ENCODE measurements around the gene SRPK2.
"Not testable (repeated sequence)": the region's sequence is repeated elsewhere in the genome, so short reads cannot be mapped to it uniquely, and the experiment has no call there.

SRPK2 gene

GRCh38 chr7:105388356-105389087, at the start of gene SRPK2:
Gene SRPK2, minus strand, starts transcription at chr7:105388921.
- DNase-seq = peak; percentile 60

DNA sequence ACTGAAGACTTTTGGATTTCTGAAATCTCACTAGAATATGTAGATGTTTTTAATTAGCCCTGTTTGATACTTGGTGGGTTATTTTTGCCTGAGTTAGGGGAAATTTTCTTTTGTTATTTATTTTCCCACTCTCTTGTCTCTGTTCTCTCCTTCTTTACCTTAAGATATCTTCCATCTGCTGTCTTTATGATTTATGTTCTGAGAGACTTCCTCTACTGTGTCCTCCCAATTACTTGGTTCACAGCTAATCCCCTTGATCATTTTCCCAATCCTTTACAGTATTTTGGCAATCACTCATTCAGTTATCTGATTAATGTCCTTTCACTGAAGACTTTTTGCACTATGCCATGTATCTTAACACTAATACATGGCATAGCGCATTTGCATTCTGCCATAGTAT, 49.5 kb upstream of the SRPK2 start:
- no peak for DNase-seq

DNA sequence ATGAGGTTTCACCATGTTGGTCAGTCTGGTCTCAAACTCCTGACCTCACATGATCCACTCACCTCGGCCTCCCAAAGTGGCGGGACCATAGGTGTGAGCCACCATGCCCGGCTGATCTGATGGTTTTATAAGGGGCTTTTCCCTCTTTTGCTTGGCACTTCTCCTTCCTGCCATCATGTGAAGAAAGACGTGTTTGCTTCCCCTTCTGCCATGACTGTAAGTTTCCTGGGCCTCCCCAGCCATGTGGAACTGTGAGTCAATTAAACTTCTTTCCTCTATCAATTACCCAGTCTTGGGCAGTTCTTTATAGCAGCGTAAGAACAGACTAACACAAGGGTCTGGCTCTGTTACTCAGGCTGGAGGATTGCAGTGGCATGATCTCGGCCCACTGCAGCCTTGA, 48.6 kb upstream of the SRPK2 start:
- not testable (repeated sequence) for DNase-seq

GRCh38 chr7:105429746-105430612, 41.3 kb upstream of the SRPK2 start:
- DNase-seq = peak; percentile 9

DNA sequence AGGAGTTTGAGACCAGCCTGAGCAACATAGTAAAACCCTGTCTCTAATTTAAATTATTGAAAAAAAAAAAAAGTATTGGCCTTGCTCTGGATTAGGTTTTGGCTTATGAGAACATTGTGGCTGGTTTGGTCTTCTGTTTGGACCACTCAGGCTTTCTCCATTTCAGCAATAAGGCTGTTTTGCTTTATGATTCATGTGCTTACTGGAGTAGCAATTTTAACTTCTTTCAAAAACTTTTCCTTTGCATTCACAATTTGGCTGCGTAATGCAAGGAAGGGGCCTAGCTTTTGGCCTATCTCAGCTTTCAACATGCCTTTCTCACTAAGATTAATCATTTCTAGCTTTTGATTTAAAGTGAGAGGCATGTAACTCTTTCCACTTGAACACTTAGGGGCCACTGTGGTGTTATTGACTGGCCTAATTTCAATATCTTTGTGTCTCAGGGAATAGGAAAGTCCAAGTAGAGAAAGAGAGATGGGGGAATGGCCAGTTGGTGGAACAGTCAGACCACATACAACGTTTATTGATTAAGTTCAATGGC, 38.0 kb upstream of the SRPK2 start:
- DNase-seq = no peak

DNA sequence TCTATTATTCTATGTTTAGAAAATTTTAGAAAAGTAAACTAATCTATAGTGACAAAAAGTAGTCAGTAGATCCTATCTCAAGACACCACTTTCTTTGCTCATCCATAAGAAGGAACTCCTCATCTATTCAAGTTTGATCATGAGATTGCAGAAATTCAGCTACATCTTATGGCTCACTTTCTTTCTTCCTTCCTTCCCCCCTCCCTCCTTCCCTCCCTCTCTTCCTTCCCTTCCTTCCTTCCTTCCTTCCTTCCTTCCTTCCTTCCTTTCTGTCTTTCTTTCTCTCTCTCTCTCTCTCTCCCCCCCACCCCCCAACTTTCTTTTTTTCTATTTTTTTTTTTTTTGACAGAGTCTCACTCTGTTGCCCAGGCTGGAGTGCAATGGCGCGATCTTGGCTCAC, 35.3 kb upstream of the SRPK2 start:
- DNase-seq = no peak

DNA sequence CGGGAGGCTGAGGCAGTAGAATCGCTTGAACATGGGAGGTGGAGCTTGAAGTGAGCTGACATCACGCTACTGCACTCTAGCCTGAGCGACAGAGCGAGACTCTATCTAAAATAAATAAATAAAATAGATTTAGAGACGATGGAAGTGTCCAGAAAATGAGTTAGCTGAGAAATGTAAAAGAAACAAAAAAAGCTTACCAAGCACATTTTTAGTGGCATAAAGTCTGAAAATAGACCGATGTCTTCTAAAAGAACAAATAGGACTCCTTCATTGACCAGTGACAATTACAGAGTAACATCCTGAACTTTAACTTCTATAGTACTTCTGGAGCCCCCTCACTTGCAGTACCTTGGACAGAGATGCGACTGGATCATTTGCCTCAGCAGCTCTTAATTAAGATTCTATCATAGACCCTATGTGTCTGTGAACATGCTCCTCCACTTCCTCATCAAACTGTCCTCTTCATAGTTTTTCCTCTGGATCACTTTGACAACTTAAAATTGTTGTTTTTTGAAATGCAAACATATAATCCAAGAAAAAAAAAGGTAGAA, 25.2 kb upstream of the SRPK2 start:
- no peak for DNase-seq

DNA sequence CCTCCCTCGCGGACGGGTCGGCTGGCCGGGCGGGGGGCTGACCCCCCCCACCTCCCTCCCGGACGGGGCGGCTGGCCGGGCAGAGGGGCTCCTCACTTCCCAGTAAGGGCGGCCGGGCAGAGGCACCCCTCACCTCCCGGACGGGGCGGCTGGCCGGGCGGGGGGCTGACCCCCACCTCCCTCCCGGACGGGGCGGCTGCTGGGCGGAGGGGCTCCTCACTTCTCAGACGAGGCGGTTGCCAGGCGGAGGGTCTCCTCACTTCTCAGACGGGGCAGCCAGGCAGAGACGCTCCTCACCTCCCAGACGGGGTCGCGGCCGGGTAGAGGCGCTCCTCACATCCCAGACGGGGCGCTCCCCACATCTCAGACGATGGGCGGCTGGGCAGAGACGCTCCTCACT, 22.1 kb upstream of the SRPK2 start:
- not testable (repeated sequence) for DNase-seq

GRCh38 chr7:105409775-105410174, 21.1 kb upstream of the SRPK2 start:
- not testable (repeated sequence) for DNase-seq

DNA sequence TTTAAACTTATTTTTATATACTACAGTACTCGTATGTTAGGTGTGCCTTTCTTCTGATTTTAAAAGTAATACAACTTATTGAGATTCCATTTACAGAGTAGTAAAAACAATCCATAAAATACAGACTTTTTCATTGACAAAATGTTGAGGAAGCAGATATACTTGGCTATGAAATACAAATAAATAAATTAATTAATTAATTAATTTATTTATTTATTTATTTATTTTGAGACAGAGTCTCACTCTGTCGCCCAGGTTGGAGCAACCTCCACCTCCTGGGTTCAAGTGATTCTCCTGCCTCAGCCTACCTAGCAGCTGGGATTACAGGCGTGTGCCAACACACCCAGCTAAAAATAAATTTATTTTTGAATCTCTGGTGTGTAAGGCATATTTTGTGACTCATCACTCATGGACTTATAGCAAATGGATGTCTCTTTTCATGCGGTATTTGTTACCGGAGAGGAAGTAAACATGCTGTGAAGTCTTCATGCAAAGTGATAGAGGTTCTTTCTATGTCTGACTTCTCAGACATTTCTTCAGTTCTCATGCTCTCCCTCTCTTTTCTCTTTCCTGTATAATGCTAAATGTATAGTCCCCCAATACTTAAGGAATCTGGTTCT, 20.2 kb upstream of the SRPK2 start:
- no peak for DNase-seq

DNA sequence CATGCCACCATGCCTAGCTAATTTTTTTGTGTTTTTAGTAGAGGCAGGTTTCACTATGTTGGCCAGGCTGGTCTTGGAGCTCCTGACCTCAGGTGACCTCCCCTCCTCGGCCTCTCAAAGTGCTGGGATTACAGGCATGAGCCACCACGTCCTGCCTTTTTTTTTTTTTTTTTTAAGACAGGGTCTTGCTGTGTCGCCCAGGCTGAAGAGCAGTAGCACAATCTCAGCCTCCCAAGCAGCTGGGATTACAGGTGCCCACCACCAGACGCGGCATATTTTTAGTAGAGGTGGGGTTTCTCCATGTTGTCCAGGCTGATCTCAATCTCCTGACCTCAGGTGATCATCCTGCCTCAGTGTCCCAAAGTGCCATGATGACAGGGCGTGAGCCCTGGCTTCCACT, 14.4 kb upstream of the SRPK2 start:
- no peak for DNase-seq

- DNase-seq = no peak
Measured at GRCh38 chr7:105402221-105403095, 13.7 kb upstream of the SRPK2 start.

GRCh38 chr7:105399043-105399725, 10.5 kb upstream of the SRPK2 start:
- no peak for DNase-seq

- DNase-seq = no peak
Measured at GRCh38 chr7:105396566-105396965, 7.8 kb upstream of the SRPK2 start.

GRCh38 chr7:105391429-105391828, 2.7 kb upstream of the SRPK2 start:
- DNase-seq = no peak

GRCh38 chr7:105389889-105390288, 1.2 kb upstream of the SRPK2 start:
- no peak for DNase-seq

DNA sequence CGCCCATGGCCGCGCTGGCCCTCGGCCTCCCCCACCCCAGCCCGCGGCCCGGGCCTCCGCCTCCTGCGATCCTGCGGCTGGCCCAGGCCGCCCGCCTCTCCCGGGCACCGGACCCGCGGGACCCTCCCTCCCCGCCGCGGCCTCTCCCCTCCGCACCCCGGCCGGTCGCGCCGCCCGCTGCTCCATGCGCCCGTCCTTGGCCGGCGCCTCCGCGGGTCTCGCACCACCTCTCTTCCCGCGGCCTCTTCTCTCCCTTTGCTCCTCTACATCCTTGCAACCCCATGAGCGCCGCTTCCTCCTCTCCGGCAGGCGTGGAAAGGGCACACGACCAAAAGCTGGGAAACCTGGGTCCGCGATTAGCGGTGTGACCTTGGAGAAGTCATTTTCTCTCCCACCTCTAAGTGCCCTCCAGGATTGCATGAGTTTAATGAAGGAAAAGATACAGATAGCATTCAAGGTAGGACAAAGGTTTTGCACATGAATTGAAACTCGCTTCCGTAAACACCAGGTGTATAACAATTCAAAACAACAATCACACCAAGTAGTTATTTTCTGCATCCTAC, 448 bp upstream of the SRPK2 start:
- DNase-seq = peak; percentile 48

GRCh38 chr7:105387508-105388355, 989 bp downstream of the SRPK2 start:
- peak; percentile 27 for DNase-seq

DNA sequence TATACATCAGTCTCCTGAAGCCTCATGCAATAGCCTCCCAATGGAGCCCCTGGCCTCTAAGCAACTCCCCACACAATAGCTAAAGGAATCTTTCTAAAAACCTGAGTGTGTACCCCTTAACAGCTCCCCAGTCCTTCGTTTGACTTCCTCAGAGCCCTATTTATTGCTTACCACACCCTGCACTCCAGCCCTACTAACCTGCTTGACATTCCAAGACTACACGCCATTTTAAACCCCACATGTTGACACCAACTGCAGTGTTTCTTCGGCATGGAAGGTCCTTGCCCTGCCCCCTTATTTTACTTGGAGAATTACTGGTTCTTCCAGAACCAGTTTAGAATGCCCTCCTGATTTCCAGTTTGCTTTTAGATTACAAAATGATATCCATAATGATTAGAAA, 10.8 kb downstream of the SRPK2 start:
- no peak for DNase-seq

DNA sequence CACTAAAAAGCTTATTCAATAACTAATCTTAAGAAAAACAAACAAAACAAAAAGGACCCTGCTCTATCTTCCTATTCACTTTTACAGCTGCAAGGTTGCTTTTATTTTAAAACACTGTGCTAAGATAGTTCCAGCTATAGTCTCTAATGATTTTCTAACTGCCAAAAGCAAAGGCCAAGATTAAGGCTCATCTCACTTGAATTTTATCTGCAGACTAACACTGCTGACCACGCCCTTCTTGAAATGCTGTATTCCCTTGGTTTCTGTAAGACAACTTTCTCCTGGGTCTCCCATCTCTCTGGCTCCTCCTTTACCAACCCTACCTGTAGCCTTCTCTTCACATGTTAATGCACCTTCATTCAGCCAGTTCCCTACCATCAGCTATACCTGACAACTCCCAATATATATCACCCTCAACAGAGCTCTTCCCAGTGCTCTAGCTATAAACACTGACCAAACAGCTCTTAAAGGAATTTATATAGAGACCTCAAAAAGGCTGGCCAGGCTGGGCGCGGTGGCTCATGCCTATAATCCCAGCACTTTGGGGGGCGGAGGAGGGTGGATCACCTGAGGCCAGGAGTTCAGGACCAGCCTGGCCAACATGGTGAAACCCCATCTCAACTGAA, 11.7 kb downstream of the SRPK2 start:
- DNase-seq = no peak
